Measurements from ENCODE around the gene ZKSCAN1. TPM values are rescaled to one million over a fixed set of nuclear protein-coding genes. Genes with fewer than 3 reads are reported as not detected.

Gene ZKSCAN1
- total and polyA plus RNA-seq, 2 experiments from 2014 or later: 11.8 to 19.4 TPM

GRCh38 chr7:100077205-100077604 lies 61.8 kb downstream of the ZKSCAN1 start:
- Histone ChIP-seq H3K27ac (ENCODE audit: low read depth) (no peak overlapping the region), H3F3A (replicated peaks; ENCODE audit: low read depth) (peaks cover 39% of the 10 kb centered on the region), H3K4me2 (no peak overlapping the region), H3K4me1 (ENCODE audit: insufficient read depth) (peaks cover 8% of the 10 kb centered on the region; the same call in 1 of the 2 replicates), H4K20me1 (replicated peaks; ENCODE audit: insufficient read depth) (peaks cover 23% of the 10 kb centered on the region), H3K79me2 (replicated peaks; ENCODE audit: insufficient read depth) (peaks cover 62% of the 10 kb centered on the region), H3K9me2 (ENCODE audit: insufficient read depth) (no peaks in the 10 kb centered on the region), H3K27me3 (ENCODE audit: insufficient read depth) (no peaks in the 10 kb centered on the region), H2AFZ (no peak overlapping the region), H3K4me3 (no peak overlapping the region), H3K36me3 (ENCODE audit: insufficient read depth) (peaks cover 77% of the 10 kb centered on the region)
- peaks cover 88% of the 10 kb centered on the region for H3K36me3 Mint-ChIP-seq (ENCODE audit: low read depth)
- peaks cover 17% of the 10 kb centered on the region for H3K27me3 Mint-ChIP-seq (ENCODE audit: insufficient read depth, low read depth, poor library complexity)
- peaks cover 11% of the 10 kb centered on the region for H3K4me1 Mint-ChIP-seq
- peaks cover 58% of the 10 kb centered on the region for H3K9me3 Mint-ChIP-seq
- no peak overlapping the region for H3K4me3 Mint-ChIP-seq
- no peak for ATAC-seq
- DNase-seq (ENCODE audit: low spot score): no peak
- H3K27ac Mint-ChIP-seq: no peak overlapping the region
- TF ChIP-seq EZH2 (IDR thresholded peaks at IDR 0.05; ENCODE audit: low read depth, unreplicated experiment) (no peak), ZNF331 (CRISPR knock-in tag; IDR thresholded peaks at IDR 0.05; ENCODE audit: low read depth) (no peak), REST (IDR thresholded peaks at IDR 0.05; ENCODE audit: unreplicated experiment) (no peak), EZH2phosphoT487 (IDR thresholded peaks at IDR 0.05; ENCODE audit: unreplicated experiment) (no peak), JUNB (IDR thresholded peaks at IDR 0.05; ENCODE audit: unreplicated experiment) (no peak), STAT1 (IDR thresholded peaks at IDR 0.05; ENCODE audit: unreplicated experiment) (no peak), ZNF114 (CRISPR knock-in tag; IDR thresholded peaks at IDR 0.05) (no peak), NANOG (IDR thresholded peaks at IDR 0.05; ENCODE audit: borderline replicate concordance) (no peak), CREB1 (CRISPR knock-in tag; IDR thresholded peaks at IDR 0.05; ENCODE audit: low read depth) (no peak), ETS1 (IDR thresholded peaks at IDR 0.05) (no peak), POLR2AphosphoS5 (IDR thresholded peaks at IDR 0.05; ENCODE audit: low read depth) (no peak), CTCF (conservative IDR thresholded peaks at IDR 0.05; ENCODE audit: low read depth in 2 of 2) (no peak)

Data from GM23338 (cell line).